CD8-positive, alpha-beta memory T cell (primary cell): Measurements from ENCODE around the gene GRK2. TPM values are rescaled to one million over a fixed set of nuclear protein-coding genes. Genes with fewer than 3 reads are reported as not detected.
A peak's percentile ranks its signal among the peaks of the same experiment; 100 is the strongest.

Experiments
- CTCF ChIA-PET: fragments of 350-600 bp; sonication (Branson Sonifier 250); formaldehyde crosslinking; loops from one replicate; lab custom pipeline; 2021; ENCODE audit warnings: antibody characterized with exemption; lab: Charles Lee
- POLR2A ChIA-PET: fragments of 350-600 bp; sonication (Branson Sonifier 250); formaldehyde crosslinking; loops from one replicate; lab custom pipeline; 2021; ENCODE audit warnings: antibody characterized with exemption; lab: Charles Lee
- DNase-seq, 5 donors: peaks; one replicate each; pipeline versions ENCODE4 v3.0.0 to v3.0.0-alpha.2; 2020 to 2022; ENCODE audit warnings: mixed read lengths in 1 of 5
- H3K27ac ChIP-seq: one replicate; pipeline ENCODE4 v1.7.0; 2013; ENCODE audit warnings: low read depth, mild to moderate bottlenecking, low read length, moderate library complexity
- H3K27me3 ChIP-seq: 2 replicates; pipeline ENCODE4 v1.7.0; 2013; ENCODE audit warnings: low read length, mild to moderate bottlenecking; ENCODE audit not compliant: insufficient read depth, poor library complexity, severe bottlenecking
- H3K36me3 ChIP-seq: 2 replicates; pipeline ENCODE4 v1.7.0; 2013; ENCODE audit warnings: mild to moderate bottlenecking, low read length, moderate library complexity; ENCODE audit not compliant: insufficient read depth
- H3K4me1 ChIP-seq: 2 replicates; pipeline ENCODE4 v1.7.0; 2013; ENCODE audit warnings: mild to moderate bottlenecking, low read length, moderate library complexity; ENCODE audit not compliant: insufficient read depth
- H3K4me3 ChIP-seq: 2 replicates; pipeline ENCODE4 v1.7.0; 2013; ENCODE audit warnings: mild to moderate bottlenecking, low read length
- H3K9me3 ChIP-seq: 2 replicates; pipeline ENCODE4 v1.7.0; 2013; ENCODE audit warnings: mild to moderate bottlenecking, low read length
- H3K27ac Mint-ChIP-seq, 8 donors: one replicate each; pipeline ENCODE4 v1.8.0; 2020 to 2021; ENCODE audit warnings: mixed read lengths in 8 of 8, mild to moderate bottlenecking in 6 of 8, inconsistent platforms in 3 of 8, moderate library complexity in 3 of 8
- H3K27me3 Mint-ChIP-seq, 2 donors: one replicate each; pipeline ENCODE4 v1.8.0; 2020 to 2021; ENCODE audit warnings: mixed read lengths in 2 of 2, mild to moderate bottlenecking in 1 of 2, moderate library complexity in 1 of 2
- H3K36me3 Mint-ChIP-seq, 3 donors: one replicate each; pipeline ENCODE4 v1.8.0; 2020 to 2021; ENCODE audit warnings: mixed read lengths in 3 of 3, inconsistent platforms in 1 of 3, mild to moderate bottlenecking in 1 of 3
- H3K4me1 Mint-ChIP-seq, 3 donors: one replicate each; pipeline ENCODE4 v1.8.0; 2020 to 2021; ENCODE audit warnings: mixed read lengths in 3 of 3, inconsistent platforms in 1 of 3, mild to moderate bottlenecking in 1 of 3
- H3K4me3 Mint-ChIP-seq, 7 donors: one replicate each; pipeline ENCODE4 v1.8.0; 2020 to 2021; ENCODE audit warnings: mixed read lengths in 7 of 7, mild to moderate bottlenecking in 6 of 7, moderate library complexity in 4 of 7, inconsistent platforms in 2 of 7
- H3K9me3 Mint-ChIP-seq, 5 donors: one replicate each; pipeline ENCODE4 v1.8.0; 2020 to 2022; ENCODE audit warnings: mixed read lengths in 5 of 5, mild to moderate bottlenecking in 3 of 5, moderate library complexity in 2 of 5, inconsistent platforms in 1 of 5
- polyA plus RNA-seq: library from polyadenylated mRNA; unstranded; fragments of 300-500 nt; fragmentation: Illumina TruSeq; gene quantifications from one replicate; pipeline ENCODE4 v1.2.3, GENCODE V29; 2021
- total RNA-seq, 2 experiments: library from RNA; stranded (reverse); gene quantifications; one replicate each; pipeline ENCODE4 v1.2.3, GENCODE V29; 2021

Gene GRK2
- total and polyA plus RNA-seq, 3 experiments from 2014 or later: 69.9 to 246 (median 237) TPM

DNA sequence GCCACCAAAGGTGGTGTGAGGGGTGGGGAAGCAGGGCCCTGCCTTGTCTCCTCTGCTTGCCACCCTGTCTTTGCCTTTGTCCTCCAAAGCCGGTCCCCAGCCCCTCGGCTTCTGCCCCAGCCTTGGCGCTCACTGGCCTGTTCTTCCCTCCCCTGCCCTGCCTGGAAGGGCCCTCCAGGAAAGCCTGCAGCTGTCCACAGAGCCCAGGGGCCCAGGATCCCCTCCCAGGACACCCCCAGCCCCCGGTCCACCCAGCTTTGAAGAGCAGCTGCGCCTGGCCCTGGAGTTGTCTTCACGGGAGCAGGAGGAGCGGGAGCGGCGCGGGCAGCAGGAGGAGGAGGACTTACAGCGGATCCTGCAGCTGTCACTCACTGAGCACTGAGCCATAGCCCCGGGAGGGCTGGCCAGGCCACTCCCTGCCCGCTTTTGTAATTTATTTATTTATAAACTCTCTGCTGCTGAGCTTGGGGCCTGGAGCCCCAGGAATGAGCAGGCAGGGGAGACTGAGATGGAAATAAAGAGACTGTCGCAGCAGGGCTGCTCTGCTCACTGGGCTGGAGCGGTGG is 35.8 kb downstream of the GRK2 start:
- Histone ChIP-seq H3K36me3 (peaks cover 12% of the 10 kb centered on the region), H3K4me1 (peaks cover 14% of the 10 kb centered on the region), H3K9me3 (no peaks in the 10 kb centered on the region), H3K27ac (no peak overlapping the region), H3K4me3 (no peak overlapping the region), H3K27me3 (no peaks in the 10 kb centered on the region)
- H3K27ac Mint-ChIP-seq: peak overlapping the region in 7 of 8 donors; percentile 42 to 76 (median 74)
- DNase-seq: peak in 1 of 5 donors; percentile 43
- peaks cover 0 to 1% (median under 1%) of the 10 kb centered on the region in 5 donors for H3K9me3 Mint-ChIP-seq
- H3K4me1 Mint-ChIP-seq: peaks cover 12 to 35% (median 15%) of the 10 kb centered on the region in 3 donors
- CTCF ChIA-PET: interaction anchor here (0.8 to 2.3 kb wide), 10 partner anchors 9 to 55 kb away, joined by 3 to 12 read pairs (median 6); partner anchors contain the start of genes ANKRD13D and GRK2
- peaks cover 6 to 43% (median 8%) of the 10 kb centered on the region in 3 donors for H3K36me3 Mint-ChIP-seq
- peak overlapping the region; percentile 38 to 79 (median 60) for H3K4me3 Mint-ChIP-seq
- H3K27me3 Mint-ChIP-seq: no peaks in the 10 kb centered on the region
- POLR2A ChIA-PET: interaction anchor here (0.5 to 3.1 kb wide), 5 partner anchors 13 to 159 kb away, joined by 3 to 22 read pairs (median 6); partner anchors contain the start of gene ANKRD13D

DNA sequence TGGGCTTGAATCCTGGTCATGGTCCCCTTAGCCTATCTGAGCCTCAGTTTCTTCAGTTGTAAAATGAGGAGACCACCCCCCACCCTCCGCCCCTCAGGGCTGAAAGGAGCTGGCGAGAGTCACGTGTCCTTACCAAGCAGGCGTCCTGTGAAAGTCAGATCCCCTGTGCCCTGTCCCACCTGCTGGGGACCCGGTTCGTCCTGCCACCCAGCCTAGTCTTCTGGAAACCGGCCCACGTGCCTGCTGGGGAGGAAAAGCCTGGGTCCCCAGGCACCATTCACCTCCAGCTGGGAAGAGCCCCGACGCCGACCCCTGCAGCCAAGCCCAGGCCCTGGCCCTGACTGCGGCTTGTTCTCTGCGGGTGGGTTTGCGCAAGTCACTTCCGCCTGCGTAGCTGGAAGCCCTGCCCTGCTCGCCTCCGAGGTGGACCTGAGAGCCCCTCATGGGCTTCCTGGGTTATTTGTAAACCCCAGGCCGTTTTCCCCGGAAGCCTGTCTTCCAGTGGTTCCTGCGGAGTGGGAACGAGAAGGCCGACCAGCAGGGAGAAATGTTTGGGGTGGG is 36.4 kb downstream of the GRK2 start:
- Histone ChIP-seq H3K9me3 (no peaks in the 10 kb centered on the region), H3K27ac (no peak overlapping the region), H3K36me3 (peaks cover 12% of the 10 kb centered on the region), H3K27me3 (no peaks in the 10 kb centered on the region), H3K4me1 (peaks cover 14% of the 10 kb centered on the region), H3K4me3 (peak overlapping the region; percentile 45)
- peak in 1 of 5 donors; percentile 48 for DNase-seq
- H3K4me1 Mint-ChIP-seq: peaks cover 11 to 34% (median 13%) of the 10 kb centered on the region in 3 donors
- H3K27ac Mint-ChIP-seq: peak overlapping the region in 7 of 8 donors; percentile 42 to 76 (median 74)
- ChIA-PET CTCF (interaction anchor here (0.8 to 2.3 kb wide), 13 partner anchors 9 to 79 kb away, joined by 3 to 12 read pairs (median 6); partner anchors contain the start of genes ANKRD13D and GRK2), POLR2A (interaction anchor here (0.5 to 3.1 kb wide), 11 partner anchors 9 to 160 kb away, joined by 3 to 22 read pairs (median 6); partner anchors contain the start of gene ANKRD13D)
- H3K36me3 Mint-ChIP-seq: peaks cover 6 to 43% (median 6%) of the 10 kb centered on the region in 3 donors
- H3K27me3 Mint-ChIP-seq: no peaks in the 10 kb centered on the region
- no peaks in the 10 kb centered on the region for H3K9me3 Mint-ChIP-seq
- peak overlapping the region; percentile 38 to 79 (median 60) for H3K4me3 Mint-ChIP-seq

DNA sequence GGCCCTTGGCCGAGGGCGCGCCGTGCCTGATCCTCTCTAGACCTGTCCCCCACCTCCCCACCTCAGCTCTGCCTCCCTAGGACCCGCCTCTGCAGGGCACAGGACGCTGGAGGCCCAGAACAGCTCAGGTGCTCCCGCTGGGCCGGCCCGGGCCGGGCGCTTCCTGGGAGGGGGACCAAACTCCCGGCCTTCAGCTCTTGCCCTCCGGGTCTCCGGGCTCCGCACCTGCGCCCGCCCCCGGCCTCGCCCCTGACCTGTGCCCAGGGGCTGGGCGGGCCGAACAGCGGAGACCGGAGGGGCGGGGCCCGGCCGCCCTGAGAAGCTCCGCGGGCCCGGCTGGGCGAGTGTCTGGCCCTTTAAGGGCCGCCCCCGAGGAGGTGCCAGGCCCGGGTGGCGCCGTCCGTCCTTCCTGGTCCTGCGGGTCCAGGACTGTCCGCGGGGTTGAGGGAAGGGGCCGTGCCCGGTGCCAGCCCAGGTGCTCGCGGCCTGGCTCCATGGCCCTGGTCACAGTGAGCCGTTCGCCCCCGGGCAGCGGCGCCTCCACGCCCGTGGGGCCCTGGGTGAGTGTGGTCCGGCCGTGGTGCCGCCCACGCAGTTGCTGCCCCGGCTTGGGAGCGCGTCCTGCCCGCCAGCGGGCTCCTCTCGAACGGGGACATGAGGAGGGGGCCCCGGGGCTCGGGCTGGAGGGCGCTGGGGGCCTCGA is 37.0 kb downstream of the GRK2 start, which contains the start of gene SSH3:
Gene SSH3, plus strand, starts transcription at position 399 of the 703 bp plus-strand sequence. Its CDS starts 96 bp downstream, at position 495.
- Mint-ChIP-seq H3K27ac (peak within 1 kb of the TSS in 7 of 8 donors; percentile 42 to 86 (median 74)), H3K4me3 (peak within 1 kb of the TSS; percentile 61 to 86 (median 68)), H3K4me1 (peaks cover 10 to 30% (median 11%) of the 10 kb centered on the region in 3 donors), H3K36me3 (peaks cover 4 to 37% (median 5%) of the 10 kb centered on the region in 3 donors), H3K9me3 (no peaks in the 10 kb centered on the region), H3K27me3 (no peaks in the 10 kb centered on the region)
- DNase-seq: peak in 4 of 5 donors; percentile 24 to 67 (median 43)
- ChIA-PET POLR2A (interaction anchor here (1.0 to 3.1 kb wide), 10 partner anchors 9 to 64 kb away, joined by 3 to 22 read pairs (median 7); partner anchors contain the start of gene ANKRD13D), CTCF (interaction anchor here (0.8 to 2.3 kb wide), 13 partner anchors 10 to 79 kb away, joined by 3 to 12 read pairs (median 6); partner anchors contain the start of genes ANKRD13D and GRK2)
- Histone ChIP-seq H3K27ac (no peak within 1 kb of the TSS), H3K9me3 (no peaks in the 10 kb centered on the region), H3K4me1 (peaks cover 14% of the 10 kb centered on the region), H3K27me3 (no peaks in the 10 kb centered on the region), H3K36me3 (peaks cover 12% of the 10 kb centered on the region), H3K4me3 (peak within 1 kb of the TSS; percentile 45)

DNA sequence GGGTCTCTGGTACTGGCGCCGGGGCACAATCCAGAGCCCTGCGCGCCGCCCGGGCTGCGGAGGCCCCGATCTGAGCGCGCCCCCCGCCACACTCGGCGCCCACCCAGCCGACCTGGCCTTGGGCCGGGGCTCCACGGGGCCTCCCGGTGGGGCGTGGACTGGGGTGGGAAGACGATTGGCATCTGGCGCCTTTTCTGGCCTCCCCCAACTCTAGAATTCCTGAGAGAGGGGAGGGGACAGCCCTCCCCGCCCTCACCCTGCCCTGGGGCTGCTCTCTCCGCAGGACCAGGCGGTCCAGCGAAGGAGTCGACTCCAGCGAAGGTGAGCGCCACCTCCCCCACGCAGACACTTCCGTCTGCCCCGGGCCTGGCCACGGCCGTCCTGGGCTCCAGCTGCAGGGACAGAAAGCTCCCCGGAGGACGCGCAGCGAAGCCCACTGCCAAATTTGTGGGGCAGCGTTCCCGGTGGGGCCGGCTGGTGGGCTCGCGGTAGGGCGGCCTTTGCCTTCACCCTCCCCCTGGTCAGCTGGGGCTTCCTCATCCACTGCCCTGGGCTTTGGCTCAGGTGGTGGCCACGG is 37.6 kb downstream of the GRK2 start:
- Histone ChIP-seq H3K27ac (no peak overlapping the region), H3K9me3 (no peaks in the 10 kb centered on the region), H3K36me3 (peaks cover 7% of the 10 kb centered on the region), H3K4me1 (peaks cover 14% of the 10 kb centered on the region), H3K4me3 (peak overlapping the region; percentile 45), H3K27me3 (no peaks in the 10 kb centered on the region)
- ChIA-PET POLR2A (interaction anchor here (0.9 to 3.1 kb wide), 11 partner anchors 10 to 42 kb away, joined by 3 to 22 read pairs (median 6); partner anchors contain the start of gene ANKRD13D), CTCF (interaction anchor here (1.1 to 2.3 kb wide), 7 partner anchors 11 to 78 kb away, joined by 3 to 10 read pairs (median 6); partner anchors contain the start of gene GRK2)
- Mint-ChIP-seq H3K4me3 (peak overlapping the region; percentile 61 to 86 (median 68)), H3K4me1 (peaks cover 5 to 24% (median 6%) of the 10 kb centered on the region in 3 donors), H3K9me3 (no peaks in the 10 kb centered on the region), H3K36me3 (peaks cover 0 to 31% (median 0%) of the 10 kb centered on the region in 3 donors), H3K27ac (peak overlapping the region in 1 of 8 donors; percentile 38), H3K27me3 (no peaks in the 10 kb centered on the region)
- peak in 3 of 5 donors; percentile 29 to 56 (median 31) for DNase-seq

DNA sequence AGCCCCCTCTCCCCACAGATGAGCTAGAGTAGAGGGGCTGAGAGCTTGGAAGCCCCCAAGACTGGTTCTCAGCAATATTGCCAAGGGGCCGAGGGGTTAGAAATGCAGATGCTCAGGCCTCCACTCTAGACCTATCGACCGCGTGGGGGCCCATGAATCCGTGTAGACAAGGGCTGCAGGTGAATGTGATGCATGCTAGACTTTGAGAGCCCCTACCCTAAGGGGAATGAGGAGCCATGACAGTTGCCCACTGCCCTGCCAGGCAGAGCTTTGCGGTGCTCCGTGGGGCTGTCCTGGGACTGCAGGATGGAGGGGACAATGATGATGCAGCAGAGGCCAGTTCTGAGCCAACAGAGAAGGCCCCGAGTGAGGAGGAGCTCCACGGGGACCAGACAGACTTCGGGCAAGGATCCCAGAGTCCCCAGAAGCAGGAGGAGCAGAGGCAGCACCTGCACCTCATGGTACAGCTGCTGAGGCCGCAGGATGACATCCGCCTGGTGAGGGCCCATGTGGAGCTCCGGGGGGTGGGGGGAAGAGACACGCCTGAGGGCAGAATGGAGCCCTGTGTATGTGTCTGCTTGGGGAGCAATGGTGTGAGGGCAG is 38.3 kb downstream of the GRK2 start:
- no peak overlapping the region for H3K4me3 ChIP-seq
- H3K4me1 ChIP-seq: peaks cover 14% of the 10 kb centered on the region
- Mint-ChIP-seq H3K36me3 (peaks cover 0 to 28% (median 0%) of the 10 kb centered on the region in 3 donors), H3K27me3 (peaks cover 0 to 2% of the 10 kb centered on the region in 2 donors), H3K27ac (peak overlapping the region in 6 of 8 donors; percentile 19 to 86 (median 58)), H3K4me1 (peaks cover 5 to 24% (median 6%) of the 10 kb centered on the region in 3 donors), H3K4me3 (peak overlapping the region; percentile 47 to 83 (median 68)), H3K9me3 (no peaks in the 10 kb centered on the region)
- DNase-seq: peak in 1 of 5 donors; percentile 42
- ChIA-PET POLR2A (interaction anchor here (0.9 to 3.1 kb wide), 3 partner anchors 13 to 35 kb away, joined by 4 to 22 read pairs (median 6); partner anchors contain the start of gene ANKRD13D), CTCF (interaction anchor here (1.2 kb wide), 1 partner anchor 13 kb away, joined by 5 read pairs; no protein-coding TSS in a partner anchor)
- H3K27ac ChIP-seq: no peak overlapping the region
- no peaks in the 10 kb centered on the region for H3K27me3 ChIP-seq
- H3K9me3 ChIP-seq: no peaks in the 10 kb centered on the region
- peaks cover under 1% of the 10 kb centered on the region for H3K36me3 ChIP-seq

DNA sequence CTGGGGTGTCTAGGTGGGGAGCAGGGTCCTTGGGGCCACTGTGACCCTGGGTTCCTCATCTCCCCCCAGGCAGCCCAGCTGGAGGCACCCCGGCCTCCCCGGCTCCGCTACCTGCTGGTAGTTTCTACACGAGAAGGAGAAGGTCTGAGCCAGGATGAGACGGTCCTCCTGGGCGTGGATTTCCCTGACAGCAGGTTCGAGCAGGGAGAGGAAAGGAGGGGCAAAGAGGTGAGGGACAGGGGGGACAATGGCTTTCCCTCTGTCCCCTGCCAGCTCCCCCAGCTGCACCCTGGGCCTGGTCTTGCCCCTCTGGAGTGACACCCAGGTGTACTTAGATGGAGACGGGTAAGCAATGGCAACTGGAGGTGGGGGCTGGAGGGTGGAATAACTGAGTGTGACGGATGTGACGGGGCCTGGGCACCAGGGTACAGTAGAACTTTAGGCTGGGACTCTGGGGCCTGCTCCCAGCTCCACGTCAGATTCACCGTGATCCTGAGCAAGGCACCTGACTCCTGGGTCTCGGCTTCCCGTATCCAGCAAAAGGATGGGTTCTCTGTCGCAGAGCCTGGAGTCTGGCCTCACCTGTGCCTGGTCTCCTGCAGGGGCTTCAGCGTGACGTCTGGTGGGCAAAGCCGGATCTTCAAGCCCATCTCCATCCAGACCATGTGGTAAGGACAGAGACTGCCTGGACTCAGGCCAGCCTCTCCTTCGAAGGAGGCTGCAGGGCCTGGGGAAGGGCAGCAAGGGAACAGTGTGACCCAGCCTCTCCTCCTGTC is 40.7 kb downstream of the GRK2 start:
- Mint-ChIP-seq H3K4me3 (no peak overlapping the region), H3K36me3 (peaks cover 0 to 12% (median 0%) of the 10 kb centered on the region in 3 donors), H3K4me1 (peaks cover 12 to 37% (median 14%) of the 10 kb centered on the region in 3 donors), H3K9me3 (no peaks in the 10 kb centered on the region), H3K27ac (peak overlapping the region in 1 of 8 donors; percentile 68), H3K27me3 (peaks cover 0 to 2% of the 10 kb centered on the region in 2 donors)
- H3K27me3 ChIP-seq: no peaks in the 10 kb centered on the region
- H3K27ac ChIP-seq: no peak overlapping the region
- ChIA-PET CTCF (interaction anchor here (0.8 to 2.5 kb wide), 3 partner anchors 10 to 75 kb away, joined by 3 to 15 read pairs (median 10); no protein-coding TSS in a partner anchor), POLR2A (no interaction called here)
- no peaks in the 10 kb centered on the region for H3K36me3 ChIP-seq
- H3K9me3 ChIP-seq: no peaks in the 10 kb centered on the region
- no peak overlapping the region for H3K4me3 ChIP-seq
- no peak for DNase-seq
- H3K4me1 ChIP-seq: peaks cover 24% of the 10 kb centered on the region
